K562 (cell line): ENCODE data around the gene PRDM10. TPM values are rescaled to one million over a fixed set of nuclear protein-coding genes. Genes with fewer than 3 reads are reported as not detected.

Experiments
- ATAC-seq: fragments of 200-7000 bp; cut with Tn5 transposase; 3 replicates; pipeline ENCODE4 v1.9.1; 2020; ENCODE audit warnings: moderate library complexity
- BruUV-seq: library from RNA; stranded (reverse); fragments of 400-500 nt; replicated peaks from 2 replicates; lab custom pipeline; 2021; lab: Mats Ljungman, UMichigan
- CTCF ChIA-PET: fragments of 300-600 bp; formaldehyde crosslinking; extraction: SDS; loops from one replicate; lab custom pipeline; 2021; ENCODE audit warnings: low intra/inter-chr PET ratio; lab: Yijun Ruan, JAX
- POLR2A ChIA-PET: fragments of 300-600, 350-650 bp; sonication (Branson Sonifier 250); formaldehyde crosslinking; extraction: SDS; loops from one replicate; lab custom pipeline; 2021; ENCODE audit warnings: antibody characterized with exemption, inconsistent platforms; lab: Yijun Ruan, JAX
- DNase-seq, 4 experiments: peaks; one replicate each; pipeline versions ENCODE4 v3.0.0 to v3.0.0-alpha.2; 2011 to 2018; ENCODE audit warnings: low spot score in 3 of 4, mixed read lengths in 3 of 4; ENCODE audit errors: extremely low read depth in 1 of 4
- FAIRE-seq: peaks from 2 replicates; lab custom pipeline; 2011; peaks lifted over from hg19 to GRCh38; lab: Jason Lieb, UNC
- H2AFZ ChIP-seq: 2 replicates; pipeline ENCODE4 v1.6.0; 2011; ENCODE audit warnings: low read depth, low read length, control low read depth, inconsistent platforms
- H3K27ac ChIP-seq: fragments of 200-600 bp; 3 replicates; pipeline ENCODE4 v1.8.0; 2011; ENCODE audit warnings: low read depth, mild to moderate bottlenecking, control low read depth, inconsistent platforms, low read length, moderate library complexity, mixed read lengths; ENCODE audit errors: extremely low read depth
- H3K27me3 ChIP-seq, 2 experiments: fragments of 300-600 bp in 1 of 2; 2 replicates in 1 of 2; 3 replicates in 1 of 2; pipeline versions ENCODE4 v1.6.0 to v1.8.0; 2011; ENCODE audit warnings: inconsistent platforms in 2 of 2, low read length in 2 of 2, mild to moderate bottlenecking in 1 of 2, mixed read lengths in 1 of 2, moderate library complexity in 1 of 2; ENCODE audit not compliant: control insufficient read depth in 2 of 2, insufficient read depth in 2 of 2
- H3K36me3 ChIP-seq: fragments of 300-600 bp; 3 replicates; pipeline ENCODE4 v1.8.0; 2011; ENCODE audit warnings: mild to moderate bottlenecking, low read length, inconsistent platforms; ENCODE audit not compliant: control insufficient read depth, insufficient read depth
- H3K4me1 ChIP-seq, 2 experiments: fragments of 200-600 bp in 1 of 2; replicated peaks in 1 of 2; 2 replicates in 1 of 2; 3 replicates in 1 of 2; pipeline versions ENCODE4 v1.5.1 to v1.8.0; 2011; ENCODE audit warnings: inconsistent platforms in 2 of 2, low read length in 2 of 2, mild to moderate bottlenecking in 1 of 2, mixed read lengths in 1 of 2, moderate library complexity in 1 of 2; ENCODE audit not compliant: control insufficient read depth in 2 of 2, insufficient read depth in 2 of 2
- H3K4me2 ChIP-seq: 2 replicates; pipeline ENCODE4 v1.6.1; 2011; ENCODE audit warnings: low read length, control low read depth, inconsistent platforms, mixed read lengths; ENCODE audit not compliant: insufficient read depth
- H3K4me3 ChIP-seq: fragments of 200-600 bp; sonication (generic), shearing (Covaris generic); 2 replicates; pipeline ENCODE4 v1.5.1; 2016; ENCODE audit warnings: control low read depth, inconsistent platforms
- H3K79me2 ChIP-seq: fragments of 200-600 bp; 3 replicates; pipeline ENCODE4 v1.8.0; 2011; ENCODE audit warnings: low read length, inconsistent platforms; ENCODE audit not compliant: control insufficient read depth, insufficient read depth
- H3K9ac ChIP-seq, 2 experiments: 2 replicates each; pipeline versions ENCODE4 v1.6.0 to v1.6.1; 2011; ENCODE audit warnings: low read depth in 2 of 2, low read length in 2 of 2, control low read depth in 1 of 2, inconsistent platforms in 1 of 2, mild to moderate bottlenecking in 1 of 2, mixed read lengths in 1 of 2; ENCODE audit not compliant: insufficient read depth in 1 of 2
- H3K9me1 ChIP-seq: one replicate; pipeline ENCODE4 v1.6.0; 2011; ENCODE audit warnings: inconsistent platforms, mild to moderate bottlenecking, low read length, moderate library complexity; ENCODE audit not compliant: control insufficient read depth, insufficient read depth
- H3K9me3 ChIP-seq: replicated peaks from 2 replicates; pipeline ENCODE4 v1.5.1; 2011; ENCODE audit warnings: low read depth, low read length, inconsistent platforms; ENCODE audit not compliant: control insufficient read depth, insufficient read depth
- H4K20me1 ChIP-seq: replicated peaks from 2 replicates; pipeline ENCODE4 v1.6.1; 2011; ENCODE audit warnings: low read length, inconsistent platforms, mixed read lengths; ENCODE audit not compliant: control insufficient read depth, insufficient read depth
- ADNP ChIP-seq: fragments of 200-800 bp; sonication (Bioruptor generic); IDR thresholded peaks from 2 replicates; pipeline ENCODE4 v1.6.1; 2016; ENCODE audit warnings: missing genetic modification characterization, missing compliant biosample characterization
- BCOR ChIP-seq: fragments of 450-650 bp; IDR thresholded peaks from 2 replicates; pipeline ENCODE4 v1.6.1; 2016
- C11orf30 ChIP-seq: fragments of 450-650 bp; IDR thresholded peaks from 2 replicates; pipeline ENCODE4 v1.6.1; 2016; ENCODE audit warnings: low read depth, mild to moderate bottlenecking
- CBX3 ChIP-seq, 2 experiments: IDR thresholded peaks; 1 replicate in 1 of 2; 2 replicates in 1 of 2; pipeline ENCODE4 v1.6.1; 2012; ENCODE audit warnings: inconsistent platforms in 2 of 2, low read length in 2 of 2, borderline replicate concordance in 1 of 2, control low read depth in 1 of 2
- CHAMP1 ChIP-seq: fragments of 450-650 bp; IDR thresholded peaks from 2 replicates; pipeline ENCODE4 v1.6.1; 2016; ENCODE audit warnings: mild to moderate bottlenecking
- FOXJ3 ChIP-seq: sonication (generic); formaldehyde crosslinking; IDR thresholded peaks from 2 replicates; pipeline ENCODE4 v1.4.0; 2020; ENCODE audit warnings: mild to moderate bottlenecking, missing genetic modification reagents
- FOXM1 ChIP-seq, 2 experiments: fragments of 450-650 bp in 1 of 2; sonication (generic) in 1 of 2; formaldehyde crosslinking in 1 of 2; IDR thresholded peaks; 2 replicates each; pipeline versions ENCODE4 v1.6.1 to v1.9.0; 2017 to 2022; ENCODE audit warnings: low read depth in 2 of 2, mild to moderate bottlenecking in 2 of 2, missing genetic modification reagents in 1 of 2, moderate library complexity in 1 of 2
- KDM1A ChIP-seq, 2 experiments: fragments of 450-650 bp; IDR thresholded peaks; 2 replicates each; pipeline ENCODE4 v1.6.1; 2016; ENCODE audit warnings: mild to moderate bottlenecking in 2 of 2
- PTTG1 ChIP-seq: fragments of 450-650 bp; IDR thresholded peaks from 2 replicates; pipeline ENCODE4 v1.6.1; 2016; ENCODE audit warnings: low read depth, mild to moderate bottlenecking, missing genetic modification characterization, missing compliant biosample characterization
- RAD51 ChIP-seq: fragments of 450-650 bp; IDR thresholded peaks from 2 replicates; pipeline ENCODE4 v1.7.1; 2016; ENCODE audit warnings: low read depth, mild to moderate bottlenecking, borderline replicate concordance
- RBM25 ChIP-seq: fragments of 200-400 bp; formaldehyde crosslinking; IDR thresholded peaks from 2 replicates; pipeline ENCODE4 v1.6.1; 2018; ENCODE audit warnings: low read length, low read depth, moderate library complexity; ENCODE audit not compliant: severe bottlenecking
- SMARCA5 ChIP-seq: fragments of 450-650 bp; IDR thresholded peaks from 2 replicates; pipeline ENCODE4 v1.6.1; 2016
- ZBED1 ChIP-seq: IDR thresholded peaks from 2 replicates; pipeline ENCODE4 v1.6.1; 2014
- ZNF316 ChIP-seq: fragments of 450-650 bp; IDR thresholded peaks from 2 replicates; pipeline ENCODE4 v1.6.1; 2016
- WGBS: fragments of 100-300 bp; shearing (Covaris generic); methylation state at CpG from one replicate; pipeline ENCODE4 v1.1.6; 2016; ENCODE audit warnings: low coverage, mixed read lengths; ENCODE audit not compliant: insufficient coverage; ENCODE audit errors: missing lambda C conversion rate; 5-methylcytosine and 5-hydroxymethylcytosine counted together
- in situ Hi-C: fragments of 300-500 bp; cut with MboI; formaldehyde crosslinking; loops from 4 replicates; pipeline ENCODE4 v1.15.0; 2018; ENCODE audit warnings: inconsistent platforms, mixed read lengths
- intact Hi-C: fragments of 100-400 bp; cut with micrococcal nuclease; formaldehyde crosslinking; loops from 2 replicates; pipeline ENCODE4 v1.14.2; 2022
- polyA plus RNA-seq, 8 experiments: library from polyadenylated mRNA; depleted of rRNA in 4 of 8; stranded (reverse) in 5 of 8; unstranded in 3 of 8; fragments of >200 nt; fragmentation: Nextera tagmentation in 2 of 8; fragmentation: Illumina TruSeq in 1 of 8; extraction: Ambion mirVana in 2 of 8; extraction: Trizol in 1 of 8; gene quantifications; 2 replicates each; pipeline versions ENCODE4 v1.2.1 to v1.2.3, GENCODE V29; 2011 to 2014; ENCODE audit warnings: inconsistent platforms in 1 of 8, missing spikeins in 1 of 8
- total RNA-seq, 7 experiments: library from RNA; depleted of rRNA in 6 of 7; stranded (reverse); fragments of >200 nt in 6 of 7; fragmentation: Illumina TruSeq in 2 of 7; extraction: Trizol in 2 of 7; gene quantifications; 2 replicates each; pipeline versions ENCODE4 v1.2.1 to v1.2.3, GENCODE V29; 2011 to 2021; ENCODE audit warnings: low replicate concordance in 1 of 7

The PRDM10 gene
- total and polyA plus RNA-seq, 9 of the 15 experiments (the other 6 are each of a cell fraction or from before 2014, with no cell fraction given), result 0.89 to 9.3 (median 4.5) TPM

- TF ChIP-seq FOXM1 (IDR thresholded peaks at IDR 0.05; ENCODE audit: low read depth) (peak; percentile 78), FOXM1 (CRISPR knock-in tag; IDR thresholded peaks at IDR 0.05; ENCODE audit: low read depth) (no peak), FOXJ3 (CRISPR knock-in tag) (no peak)
These were observed 52.2 kb downstream of the PRDM10 start (continued) for GRCh38 chr11:129950101-129951091.

- Histone ChIP-seq H3K4me2 (no peak overlapping the region), H3K4me1 (peaks cover 41 to 50% of the 10 kb centered on the region in 2 experiments), H3K36me3 (peaks cover 6% of the 10 kb centered on the region; the same call in 2 of the 3 replicates), H2AFZ (no peak overlapping the region), H3K9me3 (no peaks in the 10 kb centered on the region), H3K4me3 (no peak overlapping the region), H3K27me3 (no peaks in the 10 kb centered on the region), H3K27ac (no peak overlapping the region), H3K9me1 (no peaks in the 10 kb centered on the region), H3K9ac (no peak overlapping the region), H4K20me1 (no peaks in the 10 kb centered on the region), H3K79me2 (no peaks in the 10 kb centered on the region)
- no TSS peak for BruUV-seq
- ChIA-PET POLR2A (no interaction called here), CTCF (no interaction called here)
- intact Hi-C loops, result no loop called here
- ATAC-seq (no peak), DNase-seq (no peak), FAIRE-seq (no peak)
- TF ChIP-seq KDM1A (IDR thresholded peaks at IDR 0.05), result peak; percentile 64 to 74
- peak; percentile 82 for TF ChIP-seq ADNP (tag)
- TF ChIP-seq ZNF316, result peak; percentile 62
- TF ChIP-seq ZBED1, result no peak
- TF ChIP-seq SMARCA5, result 0 out of 2 replicates have a peak, but pooled peaks have one; percentile 18
- no peak for TF ChIP-seq PTTG1 (tag)
- no peak for TF ChIP-seq CHAMP1
- TF ChIP-seq CBX3 (IDR thresholded peaks at IDR 0.05; ENCODE audit: borderline replicate concordance in 1 of 2, low read length in 2 of 2), result 0 out of 3 replicates have a peak, but pooled peaks of 1 of the 2 experiments have one; percentile 19
- no peak for TF ChIP-seq RAD51
- TF ChIP-seq C11orf30, result peak; percentile 23; the same call in 1 of the 2 replicates
- peak; percentile 91 for TF ChIP-seq BCOR
- peak; percentile 95 for TF ChIP-seq RBM25
- WGBS, result 68% methylated on average over 1 of the region's 1 CpG
- in situ Hi-C loops, result no loop called here
These were observed 53.6 kb downstream of the PRDM10 start for GRCh38 chr11:129948926-129949466.
